ENCODE results near the gene ATP2A3.

GRCh38 chr17:3911271-3912053 is 52.8 kb downstream of the ATP2A3 start:
- TF ChIP-seq CTCF (IDR thresholded peaks at IDR 0.05; ENCODE audit: insufficient read depth, low read length) (no peak), SPI1 (IDR thresholded peaks at IDR 0.05; ENCODE audit: borderline replicate concordance, low read depth) (peak; percentile 22; the same call in 1 of the 2 replicates), POLR2AphosphoS5 (IDR thresholded peaks at IDR 0.05; ENCODE audit: low read depth) (peak; percentile 41; the same call in 1 of the 2 replicates)
- TF ChIP-seq, protein P1, sequence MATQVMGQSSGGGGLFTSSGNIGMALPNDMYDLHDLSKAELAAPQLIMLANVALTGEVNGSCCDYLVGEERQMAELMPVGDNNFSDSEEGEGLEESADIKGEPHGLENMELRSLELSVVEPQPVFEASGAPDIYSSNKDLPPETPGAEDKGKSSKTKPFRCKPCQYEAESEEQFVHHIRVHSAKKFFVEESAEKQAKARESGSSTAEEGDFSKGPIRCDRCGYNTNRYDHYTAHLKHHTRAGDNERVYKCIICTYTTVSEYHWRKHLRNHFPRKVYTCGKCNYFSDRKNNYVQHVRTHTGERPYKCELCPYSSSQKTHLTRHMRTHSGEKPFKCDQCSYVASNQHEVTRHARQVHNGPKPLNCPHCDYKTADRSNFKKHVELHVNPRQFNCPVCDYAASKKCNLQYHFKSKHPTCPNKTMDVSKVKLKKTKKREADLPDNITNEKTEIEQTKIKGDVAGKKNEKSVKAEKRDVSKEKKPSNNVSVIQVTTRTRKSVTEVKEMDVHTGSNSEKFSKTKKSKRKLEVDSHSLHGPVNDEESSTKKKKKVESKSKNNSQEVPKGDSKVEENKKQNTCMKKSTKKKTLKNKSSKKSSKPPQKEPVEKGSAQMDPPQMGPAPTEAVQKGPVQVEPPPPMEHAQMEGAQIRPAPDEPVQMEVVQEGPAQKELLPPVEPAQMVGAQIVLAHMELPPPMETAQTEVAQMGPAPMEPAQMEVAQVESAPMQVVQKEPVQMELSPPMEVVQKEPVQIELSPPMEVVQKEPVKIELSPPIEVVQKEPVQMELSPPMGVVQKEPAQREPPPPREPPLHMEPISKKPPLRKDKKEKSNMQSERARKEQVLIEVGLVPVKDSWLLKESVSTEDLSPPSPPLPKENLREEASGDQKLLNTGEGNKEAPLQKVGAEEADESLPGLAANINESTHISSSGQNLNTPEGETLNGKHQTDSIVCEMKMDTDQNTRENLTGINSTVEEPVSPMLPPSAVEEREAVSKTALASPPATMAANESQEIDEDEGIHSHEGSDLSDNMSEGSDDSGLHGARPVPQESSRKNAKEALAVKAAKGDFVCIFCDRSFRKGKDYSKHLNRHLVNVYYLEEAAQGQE (IDR thresholded peaks at IDR 0.05; ENCODE audit: insufficient replicate concordance, low read depth): no peak

All from HL-60 (cell line).